Smooth muscle cell (in vitro differentiated cells): ENCODE results near the gene EMP2. TPM values are rescaled to one million over a fixed set of nuclear protein-coding genes. Genes with fewer than 3 reads are reported as not detected.

Experiments used
- DNase-seq: peaks from one replicate; lab custom pipeline; 2025; ENCODE audit not compliant: unreplicated experiment; lab: John Stamatoyannopoulos, UW
- H2AFZ ChIP-seq: fragments of 200-600 bp; sonication (generic); 2 replicates; pipeline ENCODE4 v1.6.0; 2016; ENCODE audit warnings: antibody characterized with exemption, low read depth, mild to moderate bottlenecking
- H3F3A ChIP-seq: fragments of 200-600 bp; sonication (generic); 2 replicates; pipeline ENCODE4 v1.6.0; 2017; ENCODE audit warnings: antibody characterized with exemption, low read depth
- H3K27ac ChIP-seq: fragments of 200-600 bp; sonication (generic); 2 replicates; pipeline ENCODE4 v1.5.1; 2016; ENCODE audit warnings: low read depth, mild to moderate bottlenecking
- H3K27me3 ChIP-seq: fragments of 200-600 bp; sonication (generic); 2 replicates; pipeline ENCODE4 v1.6.1; 2016; ENCODE audit warnings: low read depth, mild to moderate bottlenecking
- H3K36me3 ChIP-seq: fragments of 200-600 bp; sonication (generic); 2 replicates; pipeline ENCODE4 v1.5.1; 2016; ENCODE audit warnings: low read depth
- H3K4me1 ChIP-seq: fragments of 200-600 bp; sonication (generic); 2 replicates; pipeline ENCODE4 v1.5.1; 2016; ENCODE audit warnings: low read depth
- H3K4me2 ChIP-seq: fragments of 200-600 bp; sonication (generic); 2 replicates; pipeline ENCODE4 v1.6.0; 2016; ENCODE audit warnings: mild to moderate bottlenecking
- H3K4me3 ChIP-seq: fragments of 200-600 bp; sonication (generic); 2 replicates; pipeline ENCODE4 v1.5.1; 2016; ENCODE audit warnings: mild to moderate bottlenecking
- H3K79me2 ChIP-seq: fragments of 200-600 bp; sonication (generic); 2 replicates; pipeline ENCODE4 v1.6.0; 2016; ENCODE audit warnings: low read depth, mild to moderate bottlenecking
- H3K9ac ChIP-seq: fragments of 200-600 bp; sonication (generic); 2 replicates; pipeline ENCODE4 v1.6.0; 2016; ENCODE audit warnings: low read depth
- H3K9me3 ChIP-seq: fragments of 200-600 bp; sonication (generic); replicated peaks from 2 replicates; pipeline ENCODE4 v1.5.1; 2016; ENCODE audit warnings: low read depth
- H4K20me1 ChIP-seq: fragments of 200-600 bp; sonication (generic); 2 replicates; pipeline ENCODE4 v1.6.0; 2016; ENCODE audit warnings: low read depth
- CTCF ChIP-seq: fragments of 200-600 bp; sonication (generic); IDR thresholded peaks from 2 replicates; pipeline ENCODE4 v1.5.1; 2017; ENCODE audit warnings: borderline replicate concordance, mild to moderate bottlenecking, antibody characterized with exemption; ENCODE audit not compliant: insufficient read depth, poor library complexity, severe bottlenecking
- WGBS: methylation state at CpG from one replicate; pipeline ENCODE4 v1.1.7; 2016; ENCODE audit warnings: low lambda C conversion rate; 5-methylcytosine and 5-hydroxymethylcytosine counted together
- polyA plus RNA-seq: library from polyadenylated mRNA; unstranded; fragments of >200 nt; fragmentation: Nextera tagmentation; extraction: Ambion mirVana; gene quantifications from 2 replicates; pipeline ENCODE4 v1.2.1, GENCODE V29; 2016
- total RNA-seq: library from RNA; depleted of rRNA; stranded (reverse); fragments of >200 nt; gene quantifications from 2 replicates; pipeline ENCODE4 v1.2.3, GENCODE V29; 2014

EMP2 gene
- total and polyA plus RNA-seq, 2 experiments from 2014 or later: 3.9 to 20.7 TPM

- no peak for TF ChIP-seq CTCF
- DNase-seq: no peak
- Histone ChIP-seq H3F3A (no peaks in the 10 kb centered on the region), H3K4me2 (no peak overlapping the region), H3K9ac (no peak overlapping the region), H3K9me3 (no peaks in the 10 kb centered on the region), H3K36me3 (no peaks in the 10 kb centered on the region), H3K4me1 (no peaks in the 10 kb centered on the region), H3K4me3 (no peak overlapping the region), H3K27ac (no peak overlapping the region), H4K20me1 (no peaks in the 10 kb centered on the region), H3K27me3 (peaks cover 9% of the 10 kb centered on the region), H3K79me2 (no peaks in the 10 kb centered on the region), H2AFZ (no peak overlapping the region)
- 95% methylated on average over 7 of the region's 7 CpGs for WGBS
These were observed 19.2 kb upstream of the EMP2 start for GRCh38 chr16:10599626-10600025.

DNA sequence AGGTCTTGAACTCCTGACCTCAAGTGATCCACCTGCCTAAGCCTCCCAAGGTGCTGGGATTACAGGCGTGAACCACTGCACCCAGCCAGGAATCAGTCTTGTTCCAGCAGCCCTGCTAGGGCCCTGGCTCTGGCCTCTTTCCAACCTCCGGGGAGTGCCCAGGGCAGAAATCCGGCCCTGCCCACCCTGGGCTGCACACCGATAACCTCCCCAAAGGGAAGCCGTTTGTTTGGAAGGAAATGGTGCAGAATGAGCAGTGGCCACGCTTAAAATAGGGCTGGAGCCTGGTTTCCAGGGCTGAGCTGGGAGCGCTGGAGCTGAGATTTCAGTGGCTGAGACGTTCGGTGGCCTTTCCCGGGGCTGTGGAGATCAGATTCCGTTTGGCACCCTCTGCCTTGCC, 17.8 kb upstream of the EMP2 start:
- Histone ChIP-seq H3K27ac (no peak overlapping the region), H3K9ac (no peak overlapping the region), H3K4me3 (no peak overlapping the region), H3F3A (no peaks in the 10 kb centered on the region), H3K36me3 (no peaks in the 10 kb centered on the region), H3K27me3 (peaks cover 9% of the 10 kb centered on the region), H3K4me2 (no peak overlapping the region), H3K9me3 (no peaks in the 10 kb centered on the region), H3K4me1 (peaks cover 4% of the 10 kb centered on the region), H2AFZ (no peak overlapping the region), H3K79me2 (no peaks in the 10 kb centered on the region), H4K20me1 (no peaks in the 10 kb centered on the region)
- 92% methylated on average over 11 of the region's 11 CpGs for WGBS
- TF ChIP-seq CTCF: no peak
- DNase-seq: no peak

GRCh38 chr16:10597187-10597601, 16.8 kb upstream of the EMP2 start:
- DNase-seq: no peak
- H3K27me3 ChIP-seq: peaks cover 9% of the 10 kb centered on the region
- peaks cover 5% of the 10 kb centered on the region for H3K4me1 ChIP-seq
- H3K9ac ChIP-seq: no peak overlapping the region
- H3K4me3 ChIP-seq: no peak overlapping the region
- TF ChIP-seq CTCF: no peak
- H3K27ac ChIP-seq: no peak overlapping the region
- H3K9me3 ChIP-seq: no peaks in the 10 kb centered on the region
- H4K20me1 ChIP-seq: no peaks in the 10 kb centered on the region
- no peak overlapping the region for H2AFZ ChIP-seq
- no peaks in the 10 kb centered on the region for H3F3A ChIP-seq
- no peaks in the 10 kb centered on the region for H3K79me2 ChIP-seq
- no peaks in the 10 kb centered on the region for H3K36me3 ChIP-seq
- 82% methylated on average over 3 of the region's 3 CpGs for WGBS
- H3K4me2 ChIP-seq: no peak overlapping the region

DNA sequence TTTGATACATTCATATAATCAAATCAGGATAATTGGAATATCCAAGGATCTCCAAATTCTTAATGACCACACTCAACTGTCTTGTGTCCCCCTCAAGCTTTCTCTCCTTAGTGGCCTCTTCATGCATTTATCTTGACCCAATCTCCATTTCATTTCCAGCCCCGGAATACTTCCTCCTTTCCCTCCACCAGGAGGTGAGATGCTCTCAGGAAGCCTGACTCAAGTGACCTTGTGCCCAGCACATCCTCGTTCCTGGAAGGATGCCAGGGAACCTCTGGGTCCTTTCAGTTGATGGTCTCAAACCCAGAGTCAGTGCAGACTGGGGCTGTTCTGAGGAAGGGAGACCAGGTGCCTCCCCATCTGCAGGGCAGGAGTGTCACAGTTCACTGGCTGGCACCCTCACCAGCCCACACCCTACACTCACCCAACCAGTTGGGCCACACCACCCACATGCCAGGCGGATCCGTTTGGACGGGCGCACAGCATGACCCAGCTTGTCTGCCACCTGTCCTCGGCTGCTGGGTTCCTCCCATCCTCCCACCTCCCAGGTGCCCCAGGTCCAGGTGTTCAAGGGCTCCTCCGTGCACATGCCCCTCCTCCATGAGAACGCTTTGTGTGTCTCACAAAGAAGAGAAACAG, 14.0 kb upstream of the EMP2 start:
- Histone ChIP-seq H2AFZ (no peak overlapping the region), H3K36me3 (no peaks in the 10 kb centered on the region), H3K4me3 (no peak overlapping the region), H3K4me2 (no peak overlapping the region), H4K20me1 (no peaks in the 10 kb centered on the region), H3K27ac (no peak overlapping the region), H3K27me3 (peaks cover 11% of the 10 kb centered on the region), H3K9ac (no peak overlapping the region), H3F3A (no peaks in the 10 kb centered on the region), H3K9me3 (no peaks in the 10 kb centered on the region), H3K79me2 (no peaks in the 10 kb centered on the region), H3K4me1 (peaks cover 5% of the 10 kb centered on the region)
- DNase-seq: no peak
- WGBS: 86% methylated on average over 9 of the region's 9 CpGs
- TF ChIP-seq CTCF: no peak
